Measurements from ENCODE around the gene P4HTM. TPM values are rescaled to one million over a fixed set of nuclear protein-coding genes. Genes with fewer than 3 reads are reported as not detected.
A peak's percentile ranks its signal among the peaks of the same experiment; 100 is the strongest.

Gene P4HTM
- total and polyA plus RNA-seq, 2 of the 8 experiments (the other 6 are each of a cell fraction or from before 2014, with no cell fraction given), result 19.1 to 25.4 TPM

DNA sequence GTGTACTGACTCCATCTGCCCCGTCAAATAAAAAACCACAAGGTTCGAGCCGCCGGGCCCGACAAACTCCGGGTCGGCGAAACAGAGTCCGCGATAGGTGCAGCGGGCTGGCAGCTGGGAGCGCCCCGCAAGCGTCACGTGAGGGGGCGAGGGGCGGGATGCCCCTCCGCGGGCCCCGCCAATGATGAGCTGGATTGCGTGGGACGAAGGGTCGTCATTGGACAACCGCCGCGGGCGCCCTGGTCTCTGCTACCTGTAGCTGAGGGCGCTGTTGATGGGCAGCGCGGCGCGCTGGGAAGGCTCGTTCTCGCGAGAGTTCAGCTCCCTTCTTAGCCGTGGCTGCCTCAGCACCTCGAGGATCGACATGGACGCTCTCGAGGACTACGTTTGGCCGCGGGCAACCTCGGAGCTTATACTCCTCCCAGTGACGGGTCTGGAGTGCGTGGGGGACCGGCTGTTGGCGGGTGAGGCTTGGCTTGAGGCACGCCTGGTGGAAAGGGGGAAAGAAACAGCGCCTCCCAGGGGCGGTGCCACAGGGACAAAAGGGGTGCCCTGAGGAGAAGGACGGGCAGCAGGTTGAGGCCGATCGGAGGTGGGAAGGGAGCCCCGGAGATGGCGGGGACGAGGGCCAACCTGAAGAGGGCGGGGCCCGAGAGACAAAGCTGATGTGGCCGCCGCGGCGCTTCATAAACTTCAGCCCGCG, 17.2 kb downstream of the P4HTM start, which contains the start of gene WDR6 (continued):
- no peak for TF ChIP-seq EZH2 (IDR thresholded peaks at IDR 0.05; ENCODE audit: low read depth, low read length, severe bottlenecking)
- peak; percentile 95 for TF ChIP-seq PHF8 (conservative IDR thresholded peaks at IDR 0.05; ENCODE audit: low read depth, low read length)
- peak; percentile 75; the same call in 1 of the 2 replicates for TF ChIP-seq GTF2F1 (IDR thresholded peaks at IDR 0.05; ENCODE audit: borderline replicate concordance, low read depth, low read length)
- TF ChIP-seq RXRA (IDR thresholded peaks at IDR 0.05; ENCODE audit: insufficient read depth, low read depth, low read length), result no peak
- TF ChIP-seq, protein P1, sequence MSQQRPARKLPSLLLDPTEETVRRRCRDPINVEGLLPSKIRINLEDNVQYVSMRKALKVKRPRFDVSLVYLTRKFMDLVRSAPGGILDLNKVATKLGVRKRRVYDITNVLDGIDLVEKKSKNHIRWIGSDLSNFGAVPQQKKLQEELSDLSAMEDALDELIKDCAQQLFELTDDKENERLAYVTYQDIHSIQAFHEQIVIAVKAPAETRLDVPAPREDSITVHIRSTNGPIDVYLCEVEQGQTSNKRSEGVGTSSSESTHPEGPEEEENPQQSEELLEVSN (IDR thresholded peaks at IDR 0.05), result peak; percentile 65
- peak; percentile 14 for TF ChIP-seq NANOG (IDR thresholded peaks at IDR 0.05; ENCODE audit: insufficient read depth, low read depth, low read length, poor library complexity, severe bottlenecking)

Data from H1 (cell line).